ENCODE data around the gene DSP.

- TF ChIP-seq CTCF (IDR thresholded peaks at IDR 0.05), result no peak
- TF ChIP-seq EZH2 (IDR thresholded peaks at IDR 0.05), result no peak
Observed at GRCh38 chr6:7502743-7503142, 38.7 kb upstream of the DSP start.

Data from neural progenitor cell (in vitro differentiated cells).